Upper lobe of left lung (tissue), 4 donors: ENCODE results near the gene TLR10.

Experiments
- CTCF ChIP-seq, 6 experiments: fragments of 450-650 bp in 4 of 6; fragments of 200-600 bp in 2 of 6; sonication (generic) in 2 of 6; IDR thresholded peaks; one replicate each; pipeline ENCODE4 v1.5.1; 2016 to 2019; ENCODE audit warnings: antibody characterized with exemption in 6 of 6
- EP300 ChIP-seq, 4 donors: sonication (generic); formaldehyde crosslinking; IDR thresholded peaks; one replicate each; pipeline ENCODE4 v1.5.1; 2017; ENCODE audit warnings: antibody characterized with exemption in 4 of 4, control low read depth in 2 of 4
- POLR2A ChIP-seq, 4 donors: fragments of 450-650 bp; IDR thresholded peaks; one replicate each; pipeline ENCODE4 v1.5.1; 2016 to 2017; ENCODE audit warnings: antibody characterized with exemption in 4 of 4, mild to moderate bottlenecking in 2 of 4

GRCh38 chr4:38782452-38783108, at the start of gene TLR10:
- peak in 5 of 6 experiments; percentile 45 to 64 (median 52) for TF ChIP-seq CTCF (IDR thresholded peaks at IDR 0.05)
- TF ChIP-seq POLR2A (IDR thresholded peaks at IDR 0.05), result no peak
- no peak for TF ChIP-seq EP300 (IDR thresholded peaks at IDR 0.05)
